A549 (cell line): ENCODE data around the gene SNX5.

Source experiments
- POLR2A ChIP-seq: IDR thresholded peaks from 2 replicates; pipeline ENCODE4 v1.6.1; 2012; ENCODE audit warnings: mild to moderate bottlenecking, low read length
- TF ChIP-seq, protein P1 (sequence below): fragments of >200 bp; sonication (Bioruptor Twin); formaldehyde crosslinking; IDR thresholded peaks from 3 replicates; pipeline ENCODE4 v1.5.1; 2016

DNA sequence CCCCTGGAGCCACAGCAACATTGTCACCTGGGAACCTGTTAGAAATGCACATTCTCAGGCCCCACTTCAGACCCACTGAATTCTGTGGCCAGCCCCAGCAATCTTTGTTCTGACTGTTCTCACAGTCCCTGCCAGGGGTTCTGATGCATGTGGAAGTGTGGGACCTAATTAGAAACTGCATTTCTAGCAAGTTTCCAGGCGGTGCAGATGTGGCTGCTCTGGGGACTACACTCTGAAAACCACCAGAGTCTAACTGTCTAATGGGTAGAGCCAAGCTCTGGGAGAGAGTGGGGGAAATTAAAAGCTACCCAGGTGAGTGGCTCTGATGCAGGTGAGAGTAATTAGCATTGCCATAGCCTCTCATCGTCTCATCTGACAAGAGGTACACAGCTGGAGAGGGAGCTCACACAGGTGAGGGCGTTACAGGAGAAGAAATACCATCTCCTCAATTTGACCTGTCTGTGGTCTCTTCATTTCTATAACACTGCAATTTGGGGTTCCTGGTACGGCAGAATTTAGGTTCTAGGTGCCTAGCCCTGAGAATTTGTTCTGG is 66.0 kb downstream of the SNX5 start:
- TF ChIP-seq, protein P1, sequence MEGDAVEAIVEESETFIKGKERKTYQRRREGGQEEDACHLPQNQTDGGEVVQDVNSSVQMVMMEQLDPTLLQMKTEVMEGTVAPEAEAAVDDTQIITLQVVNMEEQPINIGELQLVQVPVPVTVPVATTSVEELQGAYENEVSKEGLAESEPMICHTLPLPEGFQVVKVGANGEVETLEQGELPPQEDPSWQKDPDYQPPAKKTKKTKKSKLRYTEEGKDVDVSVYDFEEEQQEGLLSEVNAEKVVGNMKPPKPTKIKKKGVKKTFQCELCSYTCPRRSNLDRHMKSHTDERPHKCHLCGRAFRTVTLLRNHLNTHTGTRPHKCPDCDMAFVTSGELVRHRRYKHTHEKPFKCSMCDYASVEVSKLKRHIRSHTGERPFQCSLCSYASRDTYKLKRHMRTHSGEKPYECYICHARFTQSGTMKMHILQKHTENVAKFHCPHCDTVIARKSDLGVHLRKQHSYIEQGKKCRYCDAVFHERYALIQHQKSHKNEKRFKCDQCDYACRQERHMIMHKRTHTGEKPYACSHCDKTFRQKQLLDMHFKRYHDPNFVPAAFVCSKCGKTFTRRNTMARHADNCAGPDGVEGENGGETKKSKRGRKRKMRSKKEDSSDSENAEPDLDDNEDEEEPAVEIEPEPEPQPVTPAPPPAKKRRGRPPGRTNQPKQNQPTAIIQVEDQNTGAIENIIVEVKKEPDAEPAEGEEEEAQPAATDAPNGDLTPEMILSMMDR, result no peak
- no peak for TF ChIP-seq POLR2A
